GM19239 (cell line): Measurements from ENCODE around the gene SPEN.
A peak's percentile ranks its signal among the peaks of the same experiment; 100 is the strongest.
"Not testable (repeated sequence)": the region's sequence is repeated elsewhere in the genome, so short reads cannot be mapped to it uniquely, and the experiment has no call there.

Source experiments
- DNase-seq: peaks from one replicate; pipeline ENCODE4 v3.0.0; 2011; ENCODE audit warnings: low spot score; ENCODE audit not compliant: insufficient read length
- FAIRE-seq: peaks from 2 replicates; lab custom pipeline; 2011; peaks lifted over from hg19 to GRCh38; lab: Jason Lieb, UNC

The SPEN gene

DNA sequence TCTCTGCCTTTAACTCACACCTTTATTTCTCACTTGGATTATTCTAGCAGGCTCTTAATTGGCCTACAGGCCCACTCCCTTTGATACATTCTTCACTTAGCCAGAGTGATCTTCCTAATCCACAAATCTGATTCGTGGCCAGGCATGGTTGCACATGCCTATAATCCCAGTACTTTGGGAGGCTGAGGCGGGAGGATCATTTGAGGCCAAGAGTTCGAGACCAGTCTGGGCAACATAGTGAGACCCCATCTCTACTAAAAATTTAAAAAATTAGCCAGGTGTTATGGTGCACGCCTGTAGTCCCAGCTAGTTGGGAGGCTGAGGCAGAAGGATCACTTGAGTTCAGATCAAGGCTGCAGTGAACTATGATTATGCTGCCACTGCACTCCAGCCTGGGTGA is 126.3 kb downstream of the SPEN start:
- FAIRE-seq (no peak), DNase-seq (no peak)

DNA sequence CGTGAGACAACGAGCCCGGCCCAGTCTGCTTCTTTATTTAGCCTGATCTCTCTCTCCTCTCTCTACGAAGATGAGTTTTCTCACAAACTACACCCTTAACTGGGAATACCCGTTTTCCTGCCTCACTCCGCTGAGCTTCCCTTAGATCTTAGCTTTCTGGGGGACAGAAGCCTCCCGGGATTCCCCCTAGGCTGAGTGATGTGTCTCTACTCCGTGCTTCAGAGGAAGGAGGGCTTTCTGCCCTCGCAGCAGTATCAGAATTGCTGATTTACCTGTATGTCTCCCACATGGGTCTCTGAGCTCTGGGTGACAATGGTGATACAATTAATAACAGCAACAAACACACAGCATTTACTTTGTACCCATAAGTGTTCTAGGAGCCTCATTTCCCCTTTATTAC is 127.3 kb downstream of the SPEN start:
- DNase-seq (no peak), FAIRE-seq (no peak)

DNA sequence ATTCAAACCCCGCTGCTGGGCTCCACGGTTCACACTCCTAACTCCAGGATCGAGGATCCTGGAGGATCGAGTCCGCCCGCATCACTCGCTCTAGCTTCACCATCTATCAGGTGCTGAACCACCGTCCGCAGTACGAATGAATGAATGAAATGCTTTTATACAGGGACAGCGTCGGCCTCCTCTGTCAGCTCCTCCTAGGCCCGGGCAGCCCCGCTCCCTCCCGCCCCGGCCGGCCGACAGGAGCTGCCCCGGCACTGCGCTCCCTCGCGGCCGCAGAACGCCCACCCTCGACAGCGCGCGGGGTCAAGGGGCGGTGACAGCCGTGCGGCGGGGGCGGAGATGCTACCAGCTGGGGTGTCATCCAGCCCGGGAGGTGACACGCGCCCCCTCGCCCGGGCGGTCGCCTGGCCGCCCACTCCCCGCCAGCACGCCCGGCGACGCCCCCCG is 127.9 kb downstream of the SPEN start:
- FAIRE-seq (no peak), DNase-seq (peak; percentile 42)

DNA sequence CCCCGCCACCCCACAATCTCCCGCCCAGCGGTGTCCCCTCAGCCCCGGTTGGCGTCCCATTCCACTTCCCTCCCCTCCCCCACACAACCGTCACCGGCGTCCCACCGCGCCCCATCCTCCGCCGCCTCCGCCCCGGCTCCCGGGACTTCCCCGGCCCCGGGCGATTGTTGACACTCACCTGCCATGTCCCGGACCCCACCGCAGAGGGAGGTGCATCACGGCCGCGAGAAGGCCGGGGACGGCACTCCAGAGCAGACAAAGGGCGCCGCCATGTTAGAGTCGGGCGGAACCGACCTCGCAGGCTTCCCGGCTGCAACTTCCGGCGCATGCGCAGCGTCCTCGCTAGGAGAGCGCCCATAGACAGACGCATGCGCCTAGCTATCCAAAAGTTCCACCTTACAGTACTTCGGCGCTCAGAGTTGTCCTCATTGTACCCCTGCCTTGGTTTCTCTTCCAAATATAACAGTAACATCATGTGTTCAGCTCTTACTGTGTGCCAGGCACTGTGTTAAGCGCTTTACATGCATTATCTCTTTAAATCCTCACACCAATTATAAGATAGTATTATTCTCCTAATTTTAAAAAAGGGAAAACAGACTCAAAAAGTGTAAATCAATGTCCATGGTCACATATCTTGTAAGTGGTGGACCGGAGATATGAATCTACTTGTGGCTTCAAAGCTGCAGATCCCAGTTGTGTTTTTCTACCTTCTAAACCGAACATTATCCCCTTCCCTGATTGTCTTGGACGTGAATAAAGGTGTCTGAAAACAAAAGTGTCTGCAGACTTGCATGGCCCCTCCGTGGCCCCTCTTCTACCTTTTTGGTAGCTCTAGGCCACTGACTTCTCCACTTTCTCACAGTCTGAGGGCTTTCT is 128.5 kb downstream of the SPEN start, which contains the start of gene ZBTB17:
TSS of gene ZBTB17 (minus strand) at position 297 of the 876 bp plus-strand sequence. CDS start 27,606 bp downstream, outside the sequence.
- DNase-seq: peak; percentile 92
- FAIRE-seq: peak; percentile 85

DNA sequence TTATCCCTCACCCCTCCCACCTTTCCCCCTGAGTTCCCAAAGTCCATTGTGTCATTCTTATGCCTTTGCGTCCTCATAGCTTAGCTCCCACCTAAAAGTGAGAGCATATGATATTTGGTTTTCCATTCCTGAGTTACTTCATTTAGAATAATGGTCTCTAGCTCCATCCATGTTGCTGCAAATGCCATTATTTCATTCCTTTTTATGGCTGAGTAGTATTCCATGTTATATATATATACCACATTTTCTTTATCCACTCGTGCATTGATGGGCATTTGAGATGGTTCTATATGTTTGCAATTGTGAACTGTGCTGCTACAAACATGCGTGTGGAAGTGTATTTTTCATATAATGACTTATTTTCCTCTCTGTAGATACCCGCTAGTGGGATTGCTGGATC is 130.4 kb downstream of the SPEN start:
- not testable (repeated sequence) for DNase-seq, FAIRE-seq

DNA sequence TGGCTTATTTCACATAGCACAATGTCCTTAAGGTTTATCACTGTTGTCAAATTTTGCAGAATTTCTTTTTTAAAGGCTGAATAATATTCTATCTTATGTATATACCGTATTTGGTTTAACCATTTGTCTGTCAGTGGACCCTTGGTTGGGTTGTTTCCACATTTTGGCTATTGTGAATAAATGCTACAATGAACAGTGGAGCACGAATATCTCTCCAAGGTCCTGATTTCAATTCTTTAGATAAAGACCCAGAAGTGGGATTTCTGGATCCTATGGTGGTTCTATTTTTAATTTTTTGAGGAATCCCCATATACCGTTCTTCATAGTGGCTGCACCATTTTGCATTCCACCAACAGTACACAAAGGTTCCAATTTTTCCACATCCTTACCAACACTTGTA is 134.2 kb downstream of the SPEN start:
- FAIRE-seq: no peak
- DNase-seq: no peak

DNA sequence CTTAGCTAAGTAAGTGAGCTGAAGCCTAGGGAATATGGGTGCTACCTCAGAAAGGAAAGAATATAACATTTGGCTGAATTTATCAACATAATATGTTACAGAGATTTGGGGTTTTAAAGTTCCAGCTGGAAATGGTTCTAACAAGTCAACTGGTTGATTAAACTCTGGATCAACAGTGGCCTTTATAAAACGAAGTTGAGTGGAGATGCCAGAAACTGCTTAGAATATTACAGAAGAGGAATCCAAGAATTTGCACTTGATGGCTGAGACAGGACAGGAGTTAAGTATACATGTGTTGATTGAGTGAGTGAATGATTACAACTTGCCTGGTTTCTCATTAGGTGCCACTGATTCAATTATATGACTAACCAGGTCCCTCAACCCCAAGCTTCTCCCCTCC is 135.8 kb downstream of the SPEN start:
- FAIRE-seq: no peak

DNA sequence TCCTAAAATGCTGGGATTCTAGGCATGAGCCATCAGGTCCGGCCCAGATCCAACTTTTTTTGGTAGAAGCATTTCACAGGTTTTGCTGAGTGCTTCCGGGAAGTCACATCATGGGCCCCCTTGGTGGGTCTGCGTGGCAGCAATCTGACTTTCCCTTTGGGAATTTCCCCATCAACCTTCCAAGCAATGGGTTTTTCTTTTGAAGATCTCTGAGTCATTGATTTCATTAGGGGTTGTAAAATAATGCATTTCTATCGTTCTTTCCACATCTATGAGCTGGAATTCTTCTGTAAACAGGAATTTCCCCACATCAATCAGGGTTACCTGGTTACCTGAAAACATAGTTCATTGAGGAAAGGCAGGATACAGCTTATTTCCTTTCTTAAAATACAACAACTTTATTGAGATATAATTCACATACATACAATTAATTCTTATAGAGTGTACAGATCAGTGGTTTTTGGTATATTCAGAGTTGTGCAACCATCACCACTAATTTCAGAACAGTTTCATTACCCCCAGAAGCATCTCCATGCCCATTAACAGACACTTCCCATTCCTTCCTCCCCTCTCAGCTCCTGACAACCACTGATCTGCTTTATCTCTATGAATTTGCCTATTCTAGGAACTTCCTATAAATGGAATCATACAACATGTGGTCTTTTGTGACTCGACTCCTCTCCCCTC is 138.2 kb downstream of the SPEN start:
- no peak for FAIRE-seq
- no peak for DNase-seq

More for the DNA sequence above, 135.8 kb downstream of the SPEN start:
- DNase-seq: no peak

DNA sequence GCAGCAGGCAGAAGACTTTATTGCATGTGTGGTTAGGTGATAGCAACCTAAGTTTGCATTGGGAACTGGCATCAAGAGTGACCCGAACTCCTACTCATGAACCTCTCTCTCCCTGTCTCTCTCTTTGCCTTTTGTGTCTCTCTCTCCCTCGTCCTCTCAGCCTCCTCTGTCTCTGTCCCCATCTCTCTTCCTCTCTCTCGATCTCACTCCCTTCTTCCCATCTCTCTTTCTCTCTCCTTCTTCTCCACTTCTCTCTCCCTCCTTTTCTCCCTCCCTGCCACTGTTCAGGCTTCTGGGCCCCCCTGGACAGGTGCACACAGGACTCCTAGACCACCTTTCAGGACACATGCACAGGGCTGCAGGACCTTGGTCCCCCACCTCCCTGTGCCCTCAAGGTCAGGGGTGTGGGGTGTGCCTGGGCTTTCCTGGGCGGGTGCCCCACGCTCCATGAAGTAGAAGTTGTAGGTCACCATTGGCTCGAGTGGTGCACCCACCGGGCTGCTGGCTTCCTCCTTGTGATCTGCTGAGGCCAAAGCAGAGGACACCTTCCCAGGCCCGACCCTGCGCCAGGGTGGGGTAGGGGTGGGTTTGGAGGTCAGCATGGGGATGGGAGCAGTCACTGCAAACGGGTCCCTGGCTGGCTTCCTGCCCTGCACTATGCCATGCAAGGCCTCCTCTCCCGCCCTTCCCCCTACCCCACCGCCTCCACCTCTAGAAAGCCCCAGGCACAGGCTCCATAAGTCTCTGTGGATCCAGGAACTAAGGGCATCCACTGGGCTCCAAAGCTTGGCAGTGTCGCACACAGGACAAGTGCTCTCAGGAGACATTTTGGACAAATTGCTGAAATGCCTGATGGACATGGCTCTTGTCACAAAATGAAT is 141.6 kb downstream of the SPEN start:
- FAIRE-seq: no peak

DNA sequence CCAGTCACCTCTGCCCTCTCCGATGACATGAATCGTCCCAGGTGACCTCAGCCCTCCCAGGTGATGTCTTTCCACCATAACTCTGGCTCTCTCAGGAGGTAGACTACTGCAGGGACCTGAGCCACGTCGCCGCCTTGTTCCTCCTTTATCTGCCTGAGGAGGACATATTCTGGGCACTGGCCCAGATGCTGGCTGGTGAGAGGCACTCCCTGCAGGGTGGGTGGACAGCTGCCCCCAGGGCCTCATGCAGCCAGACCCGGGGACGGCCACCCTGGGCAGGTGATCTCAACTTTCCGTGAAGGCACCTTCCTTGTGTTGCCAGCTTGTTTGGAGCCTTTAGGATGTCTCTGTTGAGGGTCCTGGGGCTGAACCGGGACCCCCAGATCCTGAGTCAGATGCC is 142.3 kb downstream of the SPEN start:
- FAIRE-seq (no peak), DNase-seq (no peak)

More for the DNA sequence above, 141.6 kb downstream of the SPEN start:
- DNase-seq: no peak
